ENCODE data around the gene REEP6. TPM values are rescaled to one million over a fixed set of nuclear protein-coding genes. Genes with fewer than 3 reads are reported as not detected.

Gene REEP6
- total RNA-seq, 1 donor from 2014 or later, result 21.5 TPM

- Mint-ChIP-seq H3K27me3 (ENCODE audit: unreplicated experiment) (peaks cover 24% of the 10 kb centered on the region), H3K4me1 (ENCODE audit: low read depth, unreplicated experiment) (peaks cover 14% of the 10 kb centered on the region), H3K9me3 (ENCODE audit: unreplicated experiment) (peaks cover 22% of the 10 kb centered on the region), H3K4me3 (ENCODE audit: unreplicated experiment) (peak overlapping the region; percentile 90), H3K36me3 (ENCODE audit: unreplicated experiment) (peaks cover 6% of the 10 kb centered on the region), H3K27ac (ENCODE audit: unreplicated experiment) (peak overlapping the region; percentile 76)
- DNase-seq, result peak; percentile 69
- no peak for TF ChIP-seq CTCF (IDR thresholded peaks at IDR 0.05; ENCODE audit: partially characterized antibody, unreplicated experiment)
These were observed 44.1 kb upstream of the REEP6 start for GRCh38 chr19:1446713-1447481.

GRCh38 chr19:1447504-1447903, 43.5 kb upstream of the REEP6 start:
- peak overlapping the region; percentile 76 for H3K27ac Mint-ChIP-seq (ENCODE audit: unreplicated experiment)
- H3K27me3 Mint-ChIP-seq (ENCODE audit: unreplicated experiment), result peaks cover 26% of the 10 kb centered on the region
- no peak for TF ChIP-seq CTCF (IDR thresholded peaks at IDR 0.05; ENCODE audit: partially characterized antibody, unreplicated experiment)
- peaks cover 6% of the 10 kb centered on the region for H3K36me3 Mint-ChIP-seq (ENCODE audit: unreplicated experiment)
- peak overlapping the region; percentile 90 for H3K4me3 Mint-ChIP-seq (ENCODE audit: unreplicated experiment)
- DNase-seq, result no peak
- peaks cover 14% of the 10 kb centered on the region for H3K4me1 Mint-ChIP-seq (ENCODE audit: low read depth, unreplicated experiment)
- H3K9me3 Mint-ChIP-seq (ENCODE audit: unreplicated experiment), result peaks cover 23% of the 10 kb centered on the region

- peaks cover 24% of the 10 kb centered on the region for H3K9me3 Mint-ChIP-seq (ENCODE audit: unreplicated experiment)
- peaks cover 14% of the 10 kb centered on the region for H3K4me1 Mint-ChIP-seq (ENCODE audit: low read depth, unreplicated experiment)
- H3K27ac Mint-ChIP-seq (ENCODE audit: unreplicated experiment), result peak overlapping the region; percentile 43
- no peak for DNase-seq
- peak overlapping the region; percentile 90 for H3K4me3 Mint-ChIP-seq (ENCODE audit: unreplicated experiment)
- TF ChIP-seq CTCF (IDR thresholded peaks at IDR 0.05; ENCODE audit: partially characterized antibody, unreplicated experiment), result no peak
- peaks cover 26% of the 10 kb centered on the region for H3K27me3 Mint-ChIP-seq (ENCODE audit: unreplicated experiment)
- H3K36me3 Mint-ChIP-seq (ENCODE audit: unreplicated experiment), result peaks cover 6% of the 10 kb centered on the region
These were observed 43.0 kb upstream of the REEP6 start for GRCh38 chr19:1447944-1448343.

GRCh38 chr19:1449467-1450442, 41.2 kb upstream of the REEP6 start, which contains the start of gene APC2:
TSS of gene APC2 (plus strand) at chr19:1450121. CDS start at chr19:1453002, 2,881 bp downstream.
- Mint-ChIP-seq H3K36me3 (ENCODE audit: unreplicated experiment) (peaks cover 6% of the 10 kb centered on the region), H3K27ac (ENCODE audit: unreplicated experiment) (peak within 1 kb of the TSS; percentile 100), H3K9me3 (ENCODE audit: unreplicated experiment) (peaks cover 19% of the 10 kb centered on the region), H3K4me3 (ENCODE audit: unreplicated experiment) (peak within 1 kb of the TSS; percentile 96), H3K27me3 (ENCODE audit: unreplicated experiment) (peaks cover 24% of the 10 kb centered on the region), H3K4me1 (ENCODE audit: low read depth, unreplicated experiment) (peaks cover 14% of the 10 kb centered on the region)
- peak; percentile 96 for DNase-seq
- no peak for TF ChIP-seq CTCF (IDR thresholded peaks at IDR 0.05; ENCODE audit: partially characterized antibody, unreplicated experiment)

Data from glutamatergic neuron (in vitro differentiated cells).